Neutrophil (primary cell): Measurements from ENCODE around the gene RABEPK.
"Not testable (repeated sequence)": the region's sequence is repeated elsewhere in the genome, so short reads cannot be mapped to it uniquely, and the experiment has no call there.

Source experiments
- H3K27ac ChIP-seq: fragments of 200-600 bp; sonication (generic); 2 replicates; pipeline ENCODE4 v1.5.1; 2016; ENCODE audit warnings: mild to moderate bottlenecking, moderate library complexity
- H3K27me3 ChIP-seq: fragments of 200-600 bp; sonication (generic); 2 replicates; pipeline ENCODE4 v1.6.0; 2016; ENCODE audit warnings: mild to moderate bottlenecking
- H3K36me3 ChIP-seq: fragments of 200-600 bp; sonication (generic); 2 replicates; pipeline ENCODE4 v1.5.1; 2017
- H3K4me1 ChIP-seq, 2 experiments: fragments of 200-600 bp in 1 of 2; sonication (generic) in 1 of 2; 1 replicate in 1 of 2; 2 replicates in 1 of 2; pipeline versions ENCODE4 v1.5.1 to v1.6.1; 2013 to 2016; ENCODE audit warnings: low read depth in 1 of 2, low read length in 1 of 2, mild to moderate bottlenecking in 1 of 2, moderate library complexity in 1 of 2; ENCODE audit not compliant: control insufficient read depth in 1 of 2, insufficient read depth in 1 of 2
- H3K4me3 ChIP-seq, 2 experiments: fragments of 200-600 bp in 1 of 2; sonication (generic) in 1 of 2; 1 replicate in 1 of 2; 2 replicates in 1 of 2; pipeline ENCODE4 v1.5.1; 2013 to 2016; ENCODE audit warnings: low read depth in 1 of 2, low read length in 1 of 2, mild to moderate bottlenecking in 1 of 2, moderate library complexity in 1 of 2
- H3K9me3 ChIP-seq: fragments of 200-600 bp; sonication (generic); 2 replicates; pipeline ENCODE4 v1.5.1; 2016
- TF ChIP-seq, protein P1 (sequence below): fragments of 200-600 bp; sonication (generic); IDR thresholded peaks from 2 replicates; pipeline ENCODE4 v1.5.1; 2016; ENCODE audit warnings: antibody characterized with exemption

Gene RABEPK

DNA sequence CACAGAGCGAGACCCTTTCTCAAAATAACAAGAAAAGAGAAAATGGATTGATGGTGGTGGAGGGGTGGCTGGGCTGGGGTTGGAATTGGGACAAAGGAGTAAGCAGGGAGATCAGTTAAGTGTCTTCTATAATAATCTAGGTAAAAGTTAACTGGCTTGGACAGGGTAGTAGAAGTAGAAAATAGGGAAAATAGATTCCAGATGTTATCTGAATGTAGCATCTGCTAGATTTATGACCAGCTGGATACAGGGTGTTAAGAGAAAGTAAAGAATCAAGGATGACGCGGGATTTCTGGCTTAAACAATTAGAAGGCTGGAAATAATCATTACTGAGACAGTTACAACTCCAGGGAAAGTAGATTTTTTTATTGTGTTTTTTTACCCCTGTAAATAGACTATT is 23.7 kb upstream of the RABEPK start:
- peaks cover 10% of the 10 kb centered on the region for H3K36me3 ChIP-seq
- no peak overlapping the region for H3K27ac ChIP-seq
- H3K27me3 ChIP-seq = no peaks in the 10 kb centered on the region
- TF ChIP-seq, protein P1, sequence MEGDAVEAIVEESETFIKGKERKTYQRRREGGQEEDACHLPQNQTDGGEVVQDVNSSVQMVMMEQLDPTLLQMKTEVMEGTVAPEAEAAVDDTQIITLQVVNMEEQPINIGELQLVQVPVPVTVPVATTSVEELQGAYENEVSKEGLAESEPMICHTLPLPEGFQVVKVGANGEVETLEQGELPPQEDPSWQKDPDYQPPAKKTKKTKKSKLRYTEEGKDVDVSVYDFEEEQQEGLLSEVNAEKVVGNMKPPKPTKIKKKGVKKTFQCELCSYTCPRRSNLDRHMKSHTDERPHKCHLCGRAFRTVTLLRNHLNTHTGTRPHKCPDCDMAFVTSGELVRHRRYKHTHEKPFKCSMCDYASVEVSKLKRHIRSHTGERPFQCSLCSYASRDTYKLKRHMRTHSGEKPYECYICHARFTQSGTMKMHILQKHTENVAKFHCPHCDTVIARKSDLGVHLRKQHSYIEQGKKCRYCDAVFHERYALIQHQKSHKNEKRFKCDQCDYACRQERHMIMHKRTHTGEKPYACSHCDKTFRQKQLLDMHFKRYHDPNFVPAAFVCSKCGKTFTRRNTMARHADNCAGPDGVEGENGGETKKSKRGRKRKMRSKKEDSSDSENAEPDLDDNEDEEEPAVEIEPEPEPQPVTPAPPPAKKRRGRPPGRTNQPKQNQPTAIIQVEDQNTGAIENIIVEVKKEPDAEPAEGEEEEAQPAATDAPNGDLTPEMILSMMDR = no peak
- no peak overlapping the region for H3K4me3 ChIP-seq
- no peaks in the 10 kb centered on the region for H3K9me3 ChIP-seq
- peaks cover 8 to 11% of the 10 kb centered on the region in 2 experiments for H3K4me1 ChIP-seq

DNA sequence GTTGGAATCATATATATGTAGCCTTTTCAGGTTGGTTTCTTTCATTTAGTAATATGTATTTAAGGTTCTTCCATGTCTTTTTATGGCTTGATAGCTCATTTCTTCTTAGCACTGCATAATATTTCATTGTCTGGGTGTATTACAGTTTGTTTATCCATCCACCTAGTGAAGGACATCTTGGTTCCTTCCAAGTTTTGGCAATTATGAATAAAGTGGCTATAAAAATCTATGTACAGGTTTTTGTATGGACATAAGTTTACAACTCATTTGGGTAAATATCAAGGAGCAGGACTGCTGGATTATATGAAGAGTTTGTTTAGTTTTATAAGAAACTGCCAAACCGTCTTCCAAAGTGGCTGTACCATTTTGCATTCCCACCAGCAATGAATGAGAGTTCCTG is 22.5 kb upstream of the RABEPK start:
- Histone ChIP-seq H3K9me3 (no peaks in the 10 kb centered on the region), H3K4me3 (no peak overlapping the region), H3K4me1 (peaks cover under 1 to 2% of the 10 kb centered on the region in 2 experiments), H3K36me3 (peaks cover 10% of the 10 kb centered on the region), H3K27me3 (no peaks in the 10 kb centered on the region), H3K27ac (peak overlapping the region; percentile 19)
- TF ChIP-seq, protein P1 = no peak

DNA sequence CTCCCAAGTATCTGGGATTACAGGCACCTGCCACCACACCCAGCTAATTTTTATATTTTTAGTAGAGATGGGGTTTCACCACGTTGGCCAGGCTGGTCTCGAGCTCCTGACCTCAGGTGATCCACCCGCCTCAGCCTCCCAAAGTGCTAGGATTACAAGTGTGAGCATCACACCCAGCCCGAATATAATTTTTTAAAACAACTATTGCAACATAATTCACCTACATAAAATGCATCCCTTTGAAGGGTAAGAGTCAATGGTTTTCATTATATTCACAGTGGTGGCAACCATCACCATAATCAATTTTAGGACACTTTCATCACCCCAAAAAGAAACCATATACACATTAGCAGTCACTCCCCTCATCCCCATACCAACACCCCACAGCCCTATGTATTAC is 20.6 kb upstream of the RABEPK start:
- not testable (repeated sequence) for H3K27ac ChIP-seq, H3K27me3 ChIP-seq, H3K4me3 ChIP-seq, H3K9me3 ChIP-seq, H3K36me3 ChIP-seq
- H3K4me1 ChIP-seq = peaks cover 5 to 18% of the 10 kb centered on the region in 2 experiments

DNA sequence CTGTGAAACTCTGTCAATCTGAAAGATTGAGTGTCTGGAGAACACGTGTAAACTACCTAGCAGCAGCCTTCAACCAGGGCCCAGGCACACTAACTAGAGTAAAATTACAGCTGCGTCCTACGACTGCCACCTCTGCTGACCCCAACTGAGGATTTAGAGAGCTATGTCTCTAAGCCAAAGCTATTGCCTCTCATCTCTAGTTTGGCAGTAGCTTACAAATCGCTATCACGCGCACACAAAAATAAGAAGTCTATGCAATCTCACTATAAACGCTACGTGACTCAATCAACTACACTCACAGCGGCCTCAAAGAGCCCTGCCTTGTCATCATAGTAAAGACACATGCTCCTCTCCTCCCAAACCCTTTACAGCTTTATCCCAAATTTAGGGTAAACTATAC is 19.5 kb upstream of the RABEPK start:
- TF ChIP-seq, protein P1 = no peak
- no peaks in the 10 kb centered on the region for H3K27me3 ChIP-seq
- peaks cover 4% of the 10 kb centered on the region for H3K36me3 ChIP-seq
- no peaks in the 10 kb centered on the region for H3K9me3 ChIP-seq
- peaks cover 5 to 18% of the 10 kb centered on the region in 2 experiments for H3K4me1 ChIP-seq
- H3K4me3 ChIP-seq = no peak overlapping the region
- H3K27ac ChIP-seq = no peak overlapping the region

DNA sequence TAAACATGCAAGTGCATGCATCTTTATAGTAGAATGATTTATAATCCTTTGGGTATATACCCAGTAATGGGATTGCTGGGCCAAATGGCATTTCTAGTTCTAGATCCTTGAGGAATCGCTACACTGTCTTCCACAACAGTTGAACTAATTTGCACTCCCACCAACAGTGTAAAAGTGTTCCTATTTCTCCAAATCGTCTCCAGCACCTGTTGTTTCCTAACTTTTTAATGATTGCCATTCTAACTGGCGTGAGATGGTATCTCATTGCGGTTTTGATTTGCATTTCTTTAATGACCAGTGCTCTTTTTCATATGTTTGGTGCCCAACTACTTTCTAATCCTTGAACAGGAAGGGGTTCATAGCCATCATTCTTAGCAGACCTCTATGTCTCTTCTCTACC is 18.6 kb upstream of the RABEPK start:
- not testable (repeated sequence) for H3K4me3 ChIP-seq, H3K27me3 ChIP-seq, H3K36me3 ChIP-seq, H3K9me3 ChIP-seq, H3K27ac ChIP-seq
- H3K4me1 ChIP-seq = peaks cover 5 to 18% of the 10 kb centered on the region in 2 experiments

DNA sequence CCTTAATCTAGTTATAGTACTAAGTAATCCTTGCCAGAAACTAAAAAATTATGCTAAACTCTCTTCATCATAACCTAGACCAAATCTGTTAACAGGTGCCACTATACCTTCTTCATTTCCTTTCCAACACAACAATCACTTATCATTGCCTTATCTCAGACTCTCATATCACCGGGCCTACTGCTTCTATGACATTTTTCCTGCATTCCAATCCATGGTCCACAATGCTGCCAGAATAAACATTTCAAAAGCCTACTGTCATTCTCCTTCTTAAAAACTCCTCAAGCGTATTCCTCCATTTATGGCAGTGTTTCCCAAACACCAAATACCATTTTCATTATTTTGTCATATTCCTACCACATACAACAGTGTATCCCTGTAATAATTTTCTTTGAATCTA is 17.3 kb upstream of the RABEPK start:
- no peak overlapping the region for H3K27ac ChIP-seq
- H3K36me3 ChIP-seq = peaks cover 5% of the 10 kb centered on the region
- no peak overlapping the region for H3K4me3 ChIP-seq
- TF ChIP-seq, protein P1 = no peak
- no peaks in the 10 kb centered on the region for H3K9me3 ChIP-seq
- no peaks in the 10 kb centered on the region for H3K27me3 ChIP-seq
- H3K4me1 ChIP-seq = peaks cover 13 to 30% of the 10 kb centered on the region in 2 experiments

DNA sequence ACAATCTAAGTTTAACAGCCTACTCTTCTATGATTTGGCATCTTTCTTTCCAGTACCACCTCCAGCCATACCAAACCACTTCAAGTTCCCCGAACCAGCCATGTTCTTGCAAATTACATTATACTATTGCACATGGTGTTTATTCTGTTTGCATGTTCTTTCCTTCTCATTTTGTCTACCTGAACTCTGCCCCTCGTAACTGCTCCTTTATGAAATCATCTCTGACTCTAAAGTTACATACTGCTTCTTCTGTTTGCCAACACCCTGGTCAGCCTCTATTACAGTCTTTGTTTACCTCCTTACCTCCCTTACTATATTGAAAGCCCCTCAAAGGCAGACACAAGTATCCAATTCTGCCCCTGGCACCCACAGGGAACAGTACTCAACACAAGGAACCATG is 16.8 kb upstream of the RABEPK start:
- no peak overlapping the region for H3K4me3 ChIP-seq
- H3K27me3 ChIP-seq = no peaks in the 10 kb centered on the region
- no peaks in the 10 kb centered on the region for H3K9me3 ChIP-seq
- TF ChIP-seq, protein P1 = no peak
- peaks cover 17 to 35% of the 10 kb centered on the region in 2 experiments for H3K4me1 ChIP-seq
- H3K27ac ChIP-seq = peak overlapping the region; percentile 56
- H3K36me3 ChIP-seq = peaks cover 9% of the 10 kb centered on the region
